NCI-H2029 (cell line): ENCODE results near the gene ATRN.
"Not testable (repeated sequence)": the region's sequence is repeated elsewhere in the genome, so short reads cannot be mapped to it uniquely, and the experiment has no call there.

Source experiments
- DNase-seq: peaks from one replicate; lab custom pipeline; 2025; lab: John Stamatoyannopoulos, UW

ATRN gene

GRCh38 chr20:3470208-3470626 lies 601 bp upstream of the ATRN start:
- no peak for DNase-seq

- no peak for DNase-seq
Observed at GRCh38 chr20:3471397-3472021, 691 bp downstream of the ATRN start.

DNA sequence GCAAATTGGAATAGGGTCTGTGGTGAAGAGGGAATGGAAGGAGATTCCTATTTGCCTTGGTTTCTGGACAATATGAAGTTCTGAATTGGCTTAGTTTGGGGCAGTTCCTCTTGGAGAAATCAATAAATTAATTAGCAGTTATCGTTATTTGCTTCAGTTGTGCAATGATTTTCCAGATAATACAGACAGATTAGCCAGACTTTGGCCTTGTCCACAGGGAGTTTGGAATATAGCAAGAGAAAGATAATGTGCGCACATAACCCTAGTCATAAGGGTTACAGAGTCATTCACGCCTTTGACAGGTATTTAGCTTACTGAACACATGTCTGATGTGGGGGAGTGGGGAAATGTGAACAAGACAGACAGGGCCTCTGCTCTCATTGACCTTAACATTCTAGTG lies 1.3 kb downstream of the ATRN start:
- DNase-seq, result no peak

DNA sequence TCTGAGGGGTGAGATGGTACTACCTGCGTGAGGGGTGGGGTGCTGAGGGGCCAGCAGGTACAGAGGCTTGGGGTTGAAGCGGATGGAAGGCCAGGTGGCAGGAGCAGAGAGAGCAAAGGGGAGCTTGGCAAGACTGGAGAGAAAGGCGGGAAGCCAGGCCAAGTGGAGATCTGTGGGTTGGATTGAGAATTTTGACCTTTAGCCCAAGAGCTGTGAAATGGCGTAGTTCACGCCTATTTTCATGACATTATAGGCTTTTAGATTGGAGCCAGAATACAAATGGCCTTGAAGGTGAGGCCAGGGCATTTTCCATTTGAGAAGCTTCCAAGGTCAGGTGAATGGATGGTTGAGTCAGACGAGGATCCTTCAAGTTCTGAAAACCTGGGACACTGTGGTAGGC lies 2.5 kb downstream of the ATRN start:
- no peak for DNase-seq

DNA sequence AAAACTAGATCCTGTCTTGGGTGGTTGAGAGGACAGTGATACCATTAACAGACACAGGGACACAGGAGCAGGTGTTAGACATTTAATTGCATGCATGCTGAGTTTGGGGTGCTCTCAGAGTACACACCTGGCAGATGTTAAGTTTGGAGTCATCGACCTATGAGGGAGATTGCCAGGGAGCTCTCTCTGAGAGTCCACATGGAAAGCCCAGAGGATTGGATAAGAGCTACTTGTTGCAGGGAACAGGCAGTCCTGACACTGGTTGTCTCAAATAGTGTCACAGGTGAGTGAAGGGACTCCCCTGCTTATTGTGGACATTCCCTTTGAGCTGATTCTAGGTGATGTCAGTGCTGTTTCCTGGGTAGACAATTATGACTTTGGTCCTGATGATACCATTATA lies 3.1 kb downstream of the ATRN start:
- no peak for DNase-seq

GRCh38 chr20:3477003-3477860 lies 6.4 kb downstream of the ATRN start:
- not testable (repeated sequence) for DNase-seq

DNA sequence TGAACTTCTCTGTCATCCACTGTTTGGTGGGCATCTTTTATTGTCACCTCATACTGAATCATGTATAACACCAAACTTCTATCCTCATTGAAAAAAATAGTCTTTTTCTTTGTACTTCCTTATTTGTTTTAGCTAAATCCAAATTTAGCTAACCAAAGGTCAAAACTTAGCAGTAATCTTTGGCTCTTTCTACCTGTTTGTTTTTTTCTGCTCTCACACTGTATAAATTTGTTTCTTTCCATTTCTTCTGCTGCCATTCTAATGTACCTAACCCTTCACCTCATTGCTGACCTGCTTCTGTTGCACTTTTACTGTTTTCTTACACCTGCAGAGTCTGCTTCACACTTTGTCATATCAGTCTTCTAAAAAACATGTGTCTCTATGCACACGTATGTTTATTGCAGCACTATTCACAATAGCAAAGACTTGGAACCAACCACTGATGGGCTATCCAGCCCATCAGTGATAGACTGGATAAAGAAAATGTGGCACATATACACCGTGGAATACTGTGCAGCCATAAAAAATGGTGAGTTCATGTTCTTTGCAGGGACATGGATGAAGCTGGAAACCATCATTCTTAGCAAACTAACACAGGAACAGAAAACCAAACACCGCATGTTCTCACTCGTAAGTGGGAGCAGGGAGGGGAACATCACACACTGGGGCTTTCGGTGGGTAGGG lies 7.2 kb downstream of the ATRN start:
- no peak for DNase-seq

GRCh38 chr20:3479025-3479424 lies 8.2 kb downstream of the ATRN start:
- no peak for DNase-seq

DNA sequence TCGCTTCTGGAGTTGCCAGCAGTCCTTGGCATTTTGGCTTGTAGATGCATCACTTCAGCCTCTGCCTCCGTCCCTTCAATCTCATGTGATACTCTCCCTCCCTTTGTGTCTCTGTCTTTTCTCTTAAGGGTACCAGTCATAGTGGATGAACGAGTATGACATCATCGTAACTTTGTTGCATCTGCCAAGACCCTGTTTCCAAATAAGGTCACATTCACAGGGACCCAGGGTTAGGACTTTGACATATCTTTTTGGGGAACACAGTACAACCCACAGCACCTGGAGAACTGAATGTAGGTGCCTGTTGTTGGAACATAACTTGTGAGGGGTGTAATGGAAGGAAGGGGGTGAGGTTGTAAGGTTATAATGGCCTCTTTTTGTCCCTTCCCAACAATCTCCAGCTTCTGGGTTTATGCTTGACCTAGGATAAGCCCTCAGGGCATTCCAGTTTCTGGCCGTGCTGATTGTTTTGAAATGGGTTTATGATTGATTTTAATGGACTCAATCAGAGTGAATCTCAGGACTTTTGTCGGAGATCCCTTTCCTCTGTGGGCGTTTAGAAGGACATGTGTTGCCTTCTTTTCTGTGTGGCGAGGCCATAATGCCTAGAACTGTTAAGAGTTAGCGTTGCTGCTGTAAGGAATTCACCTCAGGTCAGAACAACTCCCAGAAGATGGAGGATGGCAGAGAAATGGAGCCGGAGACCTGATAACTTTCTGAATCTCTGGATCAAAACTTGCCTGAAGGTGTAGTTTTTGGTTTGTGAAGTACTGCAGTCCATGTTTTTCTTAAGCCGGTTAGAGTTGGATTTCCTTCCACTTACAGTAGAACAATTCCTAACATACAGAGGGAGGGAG lies 9.2 kb downstream of the ATRN start:
- DNase-seq, result no peak

- no peak for DNase-seq
Observed at GRCh38 chr20:3483309-3483708, 12.5 kb downstream of the ATRN start.

GRCh38 chr20:3483784-3484183 lies 13.0 kb downstream of the ATRN start:
- DNase-seq, result no peak

DNA sequence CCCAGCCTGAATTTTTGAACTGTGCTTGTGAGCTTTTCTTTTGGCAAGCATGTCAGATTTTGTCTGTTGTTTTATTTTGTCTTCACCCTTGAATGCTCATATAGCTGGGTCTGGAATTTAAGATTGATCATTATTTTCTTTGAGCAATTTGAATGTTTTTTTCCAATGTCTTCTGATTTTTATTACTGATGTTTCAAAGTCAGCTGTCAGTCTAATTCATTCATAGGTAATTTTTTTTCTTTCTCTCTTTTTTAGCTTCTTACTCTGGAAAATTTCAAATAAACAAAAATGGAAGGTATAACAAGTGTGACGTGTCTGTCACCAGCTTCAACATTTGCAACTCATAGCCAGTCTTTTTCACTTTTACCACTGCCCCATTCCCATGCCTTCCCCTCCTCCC lies 15.1 kb downstream of the ATRN start:
- no peak for DNase-seq

GRCh38 chr20:3486850-3487249 lies 16.0 kb downstream of the ATRN start:
- DNase-seq, result no peak

DNA sequence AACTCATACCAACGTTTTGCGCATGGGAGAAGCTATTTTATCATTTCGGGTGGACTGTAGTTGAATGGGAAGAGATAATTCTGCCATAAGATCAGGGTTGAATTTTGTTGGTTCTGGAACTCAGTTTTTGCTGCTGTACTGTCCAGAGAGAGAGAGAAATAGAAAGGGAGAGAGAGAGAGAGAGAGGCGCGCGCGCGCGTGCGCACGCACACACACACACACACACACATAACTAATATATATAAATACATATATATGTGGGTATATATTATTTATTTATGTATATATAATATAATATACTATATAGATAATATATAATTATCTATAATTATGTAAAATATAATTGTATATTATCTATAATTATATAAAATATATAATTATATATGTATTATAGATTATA lies 21.9 kb downstream of the ATRN start:
- DNase-seq, result no peak

DNA sequence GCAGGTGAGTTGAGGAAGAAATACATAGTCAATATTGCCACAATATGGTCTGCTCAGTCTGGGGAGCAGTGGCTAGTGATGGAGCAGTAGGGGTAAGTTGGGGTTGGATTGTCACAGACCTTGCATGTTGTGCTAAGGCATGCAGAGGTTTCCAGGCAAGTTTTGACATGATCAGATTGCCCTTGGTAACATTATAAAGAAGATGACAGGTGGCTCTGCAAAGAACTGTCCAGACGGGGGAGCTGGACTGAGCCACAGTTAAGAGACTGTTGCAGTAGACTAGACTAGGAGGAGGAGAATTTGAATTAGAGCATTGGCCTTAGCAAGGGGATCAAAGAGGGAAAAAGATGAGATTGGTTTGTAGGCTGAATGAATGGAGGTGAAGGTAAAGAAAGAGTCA lies 23.4 kb downstream of the ATRN start:
- no peak for DNase-seq

GRCh38 chr20:3502878-3503277 lies 32.1 kb downstream of the ATRN start:
- no peak for DNase-seq

GRCh38 chr20:3505148-3505547 lies 34.3 kb downstream of the ATRN start:
- DNase-seq, result no peak

GRCh38 chr20:3509064-3509463 lies 38.2 kb downstream of the ATRN start:
- no peak for DNase-seq

GRCh38 chr20:3510110-3510509 lies 39.3 kb downstream of the ATRN start:
- DNase-seq, result no peak

DNA sequence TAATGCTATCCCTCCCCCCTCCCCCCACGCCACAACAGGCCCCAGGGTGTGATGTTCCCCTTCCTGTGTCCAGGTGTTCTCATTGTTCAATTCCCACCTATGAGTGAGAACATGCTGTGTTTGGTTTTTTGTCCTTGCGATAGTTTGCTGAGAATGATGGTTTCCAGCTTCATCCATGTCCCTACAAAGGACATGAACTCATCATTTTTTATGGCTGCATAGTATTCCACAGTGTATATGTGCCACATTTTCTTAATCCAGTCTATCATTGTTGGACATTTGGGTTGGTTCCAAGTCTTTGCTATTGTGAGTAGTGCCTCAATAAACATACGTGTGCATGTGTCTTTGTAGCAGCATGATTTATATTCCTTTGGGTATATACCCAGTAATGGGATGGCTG lies 41.4 kb downstream of the ATRN start:
- DNase-seq, result not testable (repeated sequence)

DNA sequence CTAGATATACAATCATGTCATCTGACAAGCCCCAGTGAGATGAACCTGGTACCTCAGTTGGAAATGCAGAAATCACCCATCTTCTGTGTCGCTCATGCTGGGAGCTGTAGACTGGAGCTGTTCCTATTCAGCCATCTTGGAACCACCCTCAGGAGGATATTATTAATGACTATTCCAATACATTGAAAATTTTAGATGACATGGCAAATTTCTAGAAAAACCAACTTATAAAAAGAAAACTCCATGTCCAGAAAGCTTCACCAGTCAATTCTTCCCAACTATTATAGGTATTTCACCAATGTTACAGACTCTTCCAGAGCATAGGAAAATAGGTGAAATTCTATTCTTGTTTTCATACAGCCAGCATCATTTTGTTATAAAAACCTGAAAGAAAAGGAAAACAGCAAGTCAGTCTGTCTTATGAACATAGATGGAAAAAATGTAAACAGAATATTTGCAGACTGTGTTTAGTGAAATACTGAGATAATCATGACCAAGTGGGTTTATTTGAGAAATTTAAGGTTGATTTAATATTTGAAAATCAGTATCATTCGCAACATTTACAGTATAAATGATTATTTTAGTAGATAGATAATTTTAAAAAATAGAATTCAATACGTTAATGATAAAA lies 43.3 kb downstream of the ATRN start:
- DNase-seq, result no peak
